Aorta (tissue), 5 donors: ENCODE results near the gene ST3GAL2. TPM values are rescaled to one million over a fixed set of nuclear protein-coding genes. Genes with fewer than 3 reads are reported as not detected.
"Not testable (repeated sequence)": the region's sequence is repeated elsewhere in the genome, so short reads cannot be mapped to it uniquely, and the experiment has no call there.

Source experiments
- ATAC-seq: fragments of 200-7000 bp; cut with Tn5 transposase; one replicate; pipeline ENCODE4 v1.9.1; 2022; ENCODE audit warnings: moderate library complexity; ENCODE audit not compliant: low FRiP score
- DNase-seq, 2 donors: peaks; one replicate each; pipeline ENCODE4 v3.0.0-alpha.2; 2020
- H3K27ac ChIP-seq, 2 donors: one replicate each; pipeline ENCODE4 v1.5.1; 2013; ENCODE audit warnings: low read length in 2 of 2, mild to moderate bottlenecking in 2 of 2, moderate library complexity in 2 of 2, control low read depth in 1 of 2, inconsistent platforms in 1 of 2, low read depth in 1 of 2
- H3K27me3 ChIP-seq, 2 donors: one replicate each; pipeline ENCODE4 v1.6.1; 2013; ENCODE audit warnings: control low read depth in 1 of 2, low read length in 1 of 2, mild to moderate bottlenecking in 1 of 2, moderate library complexity in 1 of 2; ENCODE audit not compliant: insufficient read depth in 2 of 2, control insufficient read depth in 1 of 2
- H3K36me3 ChIP-seq, 2 donors: one replicate each; pipeline ENCODE4 v1.6.1; 2013; ENCODE audit warnings: control low read depth in 1 of 2, low read length in 1 of 2, mild to moderate bottlenecking in 1 of 2; ENCODE audit not compliant: insufficient read depth in 2 of 2, control insufficient read depth in 1 of 2
- H3K4me1 ChIP-seq, 2 donors: one replicate each; pipeline ENCODE4 v1.6.1; 2013; ENCODE audit warnings: low read length in 2 of 2, control low read depth in 1 of 2, mild to moderate bottlenecking in 1 of 2, moderate library complexity in 1 of 2; ENCODE audit not compliant: insufficient read depth in 2 of 2, control insufficient read depth in 1 of 2
- H3K4me3 ChIP-seq, 2 donors: one replicate each; pipeline ENCODE4 v1.5.1; 2013; ENCODE audit warnings: low read length in 2 of 2, control low read depth in 1 of 2, mild to moderate bottlenecking in 1 of 2
- H3K9me3 ChIP-seq: one replicate; pipeline ENCODE4 v1.6.1; 2013; ENCODE audit warnings: mild to moderate bottlenecking, low read length; ENCODE audit not compliant: control insufficient read depth
- WGBS, 2 donors: extraction: QIAGEN DNeasy Blood & Tissue Kit; methylation state at CpG; one replicate each; pipeline ENCODE4 v1.1.7; 2013; 5-methylcytosine and 5-hydroxymethylcytosine counted together
- intact Hi-C, 2 donors: fragments of 100-400 bp; cut with DNase I; formaldehyde crosslinking; loops; one replicate each; pipeline versions ENCODE4 v1.14.2 to v1.15.0; 2022
- polyA plus RNA-seq, 2 donors: library from polyadenylated mRNA; stranded (reverse); fragments of 200-250 nt; gene quantifications; one replicate each; pipeline ENCODE4 v1.2.3, GENCODE V29; 2013
- total RNA-seq, 2 donors: library from RNA; stranded (reverse); fragmentation: NEBNext Ultra II Directional; extraction: Animal tissue kit (Norgen Biotek cat#: 25700); gene quantifications; one replicate each; pipeline ENCODE4 v1.2.1, GENCODE V29; 2021
- donor health status: healthy with polysubstance abuse.
- donor health status: Bipolar disorder and iron deficiency.
- donor health status: DM: no; HTN: no; CAD: no.
- donor health status: DM: no; HTN: no; CAD: no.
- donor health status: DM: yes; HTN: yes; CAD: no.

ST3GAL2 gene
- total and polyA plus RNA-seq, 4 donors: 4.1 to 39.5 (median 18.4) TPM

- DNase-seq (no peak), ATAC-seq (no peak)
- H3K9me3 ChIP-seq: no peaks in the 10 kb centered on the region
- H3K36me3 ChIP-seq: peaks cover 8 to 14% of the 10 kb centered on the region in 2 donors
- H3K27me3 ChIP-seq: no peaks in the 10 kb centered on the region
- H3K4me3 ChIP-seq: no peak overlapping the region
- 93 to 94% methylated on average over 5 of the region's 5 CpGs for WGBS, 2 donors
- no peak overlapping the region for H3K27ac ChIP-seq
- H3K4me1 ChIP-seq: no peaks in the 10 kb centered on the region
- intact Hi-C loops: loop anchor here in 1 of 2 donors (10.0 kb wide), 2 partner anchors 190 to 290 kb away; no protein-coding TSS in a partner anchor
Measured at GRCh38 chr16:70364399-70364798, 74.5 kb downstream of the ST3GAL2 start.

DNA sequence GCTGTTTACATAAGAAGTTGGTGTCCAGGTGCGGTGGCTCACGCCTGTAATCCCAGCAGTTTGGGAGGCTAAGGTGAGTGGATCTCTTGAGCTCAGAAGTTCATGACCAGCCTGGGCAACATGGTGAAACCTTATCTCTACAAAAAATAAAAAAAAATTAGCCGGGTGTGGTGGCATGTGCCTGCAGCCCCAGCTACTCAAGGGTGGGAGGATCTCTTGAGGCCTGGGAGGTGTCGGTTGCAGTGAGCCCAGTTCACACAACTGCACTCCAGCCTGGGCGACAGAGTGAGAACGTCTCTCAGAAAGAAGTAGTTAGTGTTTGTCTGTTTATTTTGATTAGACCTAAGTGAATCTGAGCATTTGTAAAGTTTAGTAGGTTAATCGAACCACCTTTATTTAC is 79.3 kb downstream of the ST3GAL2 start:
- Histone ChIP-seq H3K9me3 (no peaks in the 10 kb centered on the region), H3K4me1 (no peaks in the 10 kb centered on the region), H3K27me3 (no peaks in the 10 kb centered on the region), H3K27ac (no peak overlapping the region), H3K36me3 (peaks cover 3 to 19% of the 10 kb centered on the region in 2 donors), H3K4me3 (no peak overlapping the region)
- WGBS, 2 donors: 88 to 90% methylated on average over 7 of the region's 7 CpGs
- intact Hi-C loops: no loop called here
- ATAC-seq (no peak), DNase-seq (peak in 1 of 2 donors; percentile 4)

GRCh38 chr16:70349783-70350182 is 89.1 kb downstream of the ST3GAL2 start:
- Histone ChIP-seq H3K27ac (no peak overlapping the region), H3K4me3 (no peak overlapping the region), H3K36me3 (peaks cover 0 to 2% of the 10 kb centered on the region in 2 donors), H3K4me1 (no peaks in the 10 kb centered on the region), H3K27me3 (no peaks in the 10 kb centered on the region), H3K9me3 (no peaks in the 10 kb centered on the region)
- ATAC-seq (no peak), DNase-seq (no peak)
- WGBS, 2 donors: 85 to 92% methylated on average over 2 of the region's 2 CpGs
- intact Hi-C loops: loop anchor here in 1 of 2 donors (5.0 kb wide), 1 partner anchor 52 kb away; the partner anchor contains the start of gene DDX19B

- Histone ChIP-seq H3K27ac (no peak overlapping the region), H3K36me3 (peaks cover 0 to 2% of the 10 kb centered on the region in 2 donors), H3K9me3 (no peaks in the 10 kb centered on the region), H3K27me3 (no peaks in the 10 kb centered on the region), H3K4me1 (no peaks in the 10 kb centered on the region), H3K4me3 (no peak overlapping the region)
- DNase-seq: no peak
- no peak for ATAC-seq
- intact Hi-C loops: loop anchor here in 1 of 2 donors (5.0 kb wide), 1 partner anchor 52 kb away; the partner anchor contains the start of gene DDX19B
- 36 to 48% methylated on average over 2 of the region's 2 CpGs for WGBS, 2 donors
Measured at GRCh38 chr16:70348991-70349390, 89.9 kb downstream of the ST3GAL2 start.

GRCh38 chr16:70345840-70346239 is 93.1 kb downstream of the ST3GAL2 start:
- ATAC-seq (no peak), DNase-seq (no peak)
- WGBS, 2 donors: 88 to 90% methylated on average over 10 of the region's 10 CpGs
- no peak overlapping the region for H3K27ac ChIP-seq
- H3K4me1 ChIP-seq: no peaks in the 10 kb centered on the region
- H3K4me3 ChIP-seq: peak overlapping the region; percentile 4 to 54
- intact Hi-C loops: loop anchor here in 1 of 2 donors (5.0 kb wide), 1 partner anchor 49 kb away; the partner anchor contains the start of gene DDX19B
- H3K36me3 ChIP-seq: no peaks in the 10 kb centered on the region
- H3K9me3 ChIP-seq: no peaks in the 10 kb centered on the region
- H3K27me3 ChIP-seq: no peaks in the 10 kb centered on the region

DNA sequence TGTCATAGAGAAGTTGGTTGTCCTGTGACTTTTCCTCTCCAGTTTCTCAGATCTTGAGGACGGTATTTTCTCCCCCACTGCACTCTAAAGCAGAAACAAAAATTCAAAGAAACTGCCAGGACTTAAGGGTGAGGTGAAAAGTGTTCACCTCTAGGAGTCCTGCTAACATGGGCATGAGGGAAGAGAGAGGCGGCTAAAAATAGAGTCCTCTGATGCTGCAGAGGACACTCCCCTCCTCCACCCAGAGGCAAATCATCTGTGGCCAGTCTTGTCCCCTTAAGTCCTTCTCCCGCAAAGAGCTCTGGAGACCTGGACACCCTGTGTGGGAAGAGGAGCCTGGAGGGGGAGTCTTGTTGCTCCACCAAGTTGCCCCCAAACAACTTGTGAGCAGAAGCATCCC is 96.9 kb downstream of the ST3GAL2 start:
- H3K4me3 ChIP-seq: no peak overlapping the region
- intact Hi-C loops: no loop called here
- DNase-seq: peak in 1 of 2 donors; percentile 25
- H3K36me3 ChIP-seq: no peaks in the 10 kb centered on the region
- H3K9me3 ChIP-seq: no peaks in the 10 kb centered on the region
- WGBS, 2 donors: 46 to 48% methylated on average over 3 of the region's 3 CpGs
- no peak overlapping the region for H3K27ac ChIP-seq
- H3K4me1 ChIP-seq: no peaks in the 10 kb centered on the region
- no peak for ATAC-seq
- no peaks in the 10 kb centered on the region for H3K27me3 ChIP-seq

- intact Hi-C loops: no loop called here
- Histone ChIP-seq H3K27ac (no peak overlapping the region), H3K27me3 (no peaks in the 10 kb centered on the region), H3K36me3 (no peaks in the 10 kb centered on the region), H3K9me3 (no peaks in the 10 kb centered on the region), H3K4me1 (no peaks in the 10 kb centered on the region), H3K4me3 (no peak overlapping the region)
- ATAC-seq (no peak), DNase-seq (peak in 1 of 2 donors; percentile 33)
- 76 to 79% methylated on average over 4 of the region's 4 CpGs for WGBS, 2 donors
Measured at GRCh38 chr16:70341600-70341999, 97.3 kb downstream of the ST3GAL2 start.

DNA sequence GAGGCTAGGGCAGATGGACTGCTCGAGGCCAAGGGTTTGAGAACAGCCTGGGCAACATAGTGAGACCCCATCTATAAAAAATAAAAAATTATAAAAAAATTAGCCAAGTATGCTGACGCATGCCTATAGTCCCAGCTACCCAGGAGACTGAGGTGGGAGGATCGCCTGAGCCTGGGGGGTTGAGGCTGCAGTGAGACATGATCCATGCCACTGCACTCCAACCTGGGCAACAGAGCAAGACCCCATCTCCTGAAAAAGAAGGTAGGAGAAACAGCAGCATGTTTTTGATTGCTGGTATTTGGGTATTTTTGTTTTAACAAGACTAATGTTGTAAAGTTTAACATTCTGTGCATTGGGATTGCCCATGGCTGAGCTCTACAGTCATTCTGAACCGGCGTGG is 101.1 kb downstream of the ST3GAL2 start:
- WGBS, 2 donors: 94 to 95% methylated on average over 5 of the region's 5 CpGs
- intact Hi-C loops: no loop called here
- Histone ChIP-seq H3K9me3 (no peaks in the 10 kb centered on the region), H3K27ac (no peak overlapping the region), H3K36me3 (peaks cover 0 to 6% of the 10 kb centered on the region in 2 donors), H3K27me3 (no peaks in the 10 kb centered on the region), H3K4me3 (no peak overlapping the region), H3K4me1 (no peaks in the 10 kb centered on the region)
- ATAC-seq (no peak), DNase-seq (no peak)

- H3K27me3 ChIP-seq, ATAC-seq, DNase-seq, H3K27ac ChIP-seq, H3K36me3 ChIP-seq, H3K9me3 ChIP-seq, H3K4me3 ChIP-seq, intact Hi-C loops, H3K4me1 ChIP-seq: not testable (repeated sequence)
- 77 to 79% methylated on average over 5 to 6 of the region's 12 CpGs for WGBS, 2 donors
Measured at GRCh38 chr16:70332728-70333127, 106.2 kb downstream of the ST3GAL2 start.
